ENCODE data around the gene STXBP1.

The STXBP1 gene

DNA sequence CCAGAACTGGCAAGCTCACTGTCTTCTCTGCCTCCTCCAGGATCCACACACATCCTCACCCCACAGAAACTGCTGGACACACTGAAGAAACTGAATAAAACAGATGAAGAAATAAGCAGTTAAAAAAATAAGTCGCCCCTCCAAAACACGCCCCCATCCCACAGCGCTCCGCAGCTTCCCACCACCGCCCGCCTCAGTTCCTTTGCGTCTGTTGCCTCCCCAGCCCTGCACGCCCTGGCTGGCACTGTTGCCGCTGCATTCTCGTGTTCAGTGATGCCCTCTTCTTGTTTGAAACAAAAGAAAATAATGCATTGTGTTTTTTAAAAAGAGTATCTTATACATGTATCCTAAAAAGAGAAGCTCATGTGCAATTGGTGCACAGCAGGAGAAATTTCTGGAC, 78.7 kb downstream of the STXBP1 start:
- Histone ChIP-seq H3K27ac (ENCODE audit: low read length) (no peak overlapping the region), H3K9ac (ENCODE audit: low read length) (no peak overlapping the region), H3K4me3 (ENCODE audit: low read length) (no peak overlapping the region), H3K9me3 (ENCODE audit: control insufficient read depth, low read depth, low read length) (no peaks in the 10 kb centered on the region), H3K36me3 (ENCODE audit: control insufficient read depth, low read depth, low read length) (no peaks in the 10 kb centered on the region), H3K27me3 (ENCODE audit: control insufficient read depth, insufficient read depth, low read length) (no peaks in the 10 kb centered on the region), H3K4me1 (ENCODE audit: control insufficient read depth, low read depth, low read length) (no peaks in the 10 kb centered on the region)

DNA sequence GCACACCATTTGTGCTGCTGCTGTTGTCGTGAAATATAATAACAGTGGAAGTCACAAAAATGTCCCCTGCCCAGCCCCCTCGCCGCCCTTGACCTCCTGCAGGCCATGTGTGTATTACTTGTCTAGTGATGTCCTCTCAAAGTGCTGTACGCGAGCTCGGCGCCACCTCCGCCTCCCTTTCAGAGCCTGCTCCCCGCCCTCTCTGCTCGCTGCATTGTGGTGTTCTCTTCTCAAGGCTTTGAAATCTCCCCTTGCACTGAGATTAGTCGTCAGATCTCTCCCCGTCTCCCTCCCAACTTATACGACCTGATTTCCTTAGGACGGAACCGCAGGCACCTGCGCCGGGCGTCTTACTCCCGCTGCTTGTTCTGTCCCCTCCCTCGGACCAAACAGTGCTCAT, 80.0 kb downstream of the STXBP1 start:
- no peak overlapping the region for H3K4me3 ChIP-seq (ENCODE audit: low read length)
- H3K36me3 ChIP-seq (ENCODE audit: control insufficient read depth, low read depth, low read length), result no peaks in the 10 kb centered on the region
- no peaks in the 10 kb centered on the region for H3K9me3 ChIP-seq (ENCODE audit: control insufficient read depth, low read depth, low read length)

DNA sequence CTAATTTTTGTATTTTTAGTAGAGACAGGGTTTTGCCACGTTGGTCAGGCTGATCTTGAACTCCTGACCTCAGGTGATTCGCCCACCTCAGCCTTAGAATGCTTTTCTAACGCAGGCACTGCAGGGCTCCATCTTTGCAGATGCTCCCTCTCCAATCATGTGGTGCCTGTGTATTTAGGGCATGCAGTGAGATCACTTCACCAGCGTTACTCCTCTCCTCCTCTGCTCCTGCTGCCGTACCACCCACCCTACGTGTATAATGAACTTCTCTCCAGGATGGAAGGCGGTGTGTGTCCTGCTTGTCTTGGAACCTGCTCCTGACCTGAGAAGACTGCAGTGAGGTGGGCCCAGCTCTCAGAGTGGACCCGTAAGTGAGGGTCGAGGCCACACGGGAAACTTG, 81.1 kb downstream of the STXBP1 start:
- Histone ChIP-seq H3K4me1 (ENCODE audit: control insufficient read depth, low read depth, low read length) (no peaks in the 10 kb centered on the region), H3K27ac (ENCODE audit: low read length) (no peak overlapping the region), H3K9ac (ENCODE audit: low read length) (no peak overlapping the region), H3K36me3 (ENCODE audit: control insufficient read depth, low read depth, low read length) (no peaks in the 10 kb centered on the region), H3K9me3 (ENCODE audit: control insufficient read depth, low read depth, low read length) (no peaks in the 10 kb centered on the region), H3K27me3 (ENCODE audit: control insufficient read depth, insufficient read depth, low read length) (no peaks in the 10 kb centered on the region), H3K4me3 (ENCODE audit: low read length) (no peak overlapping the region)

More for the DNA sequence above, 80.0 kb downstream of the STXBP1 start:
- no peaks in the 10 kb centered on the region for H3K4me1 ChIP-seq (ENCODE audit: control insufficient read depth, low read depth, low read length)
- H3K27ac ChIP-seq (ENCODE audit: low read length), result no peak overlapping the region
- no peaks in the 10 kb centered on the region for H3K27me3 ChIP-seq (ENCODE audit: control insufficient read depth, insufficient read depth, low read length)
- H3K9ac ChIP-seq (ENCODE audit: low read length), result no peak overlapping the region

GRCh38 chr9:127693697-127694096, 81.6 kb downstream of the STXBP1 start:
- H3K4me1 ChIP-seq (ENCODE audit: control insufficient read depth, low read depth, low read length), result no peaks in the 10 kb centered on the region
- no peaks in the 10 kb centered on the region for H3K36me3 ChIP-seq (ENCODE audit: control insufficient read depth, low read depth, low read length)
- no peak overlapping the region for H3K27ac ChIP-seq (ENCODE audit: low read length)
- H3K4me3 ChIP-seq (ENCODE audit: low read length), result no peak overlapping the region
- no peak overlapping the region for H3K9ac ChIP-seq (ENCODE audit: low read length)
- H3K9me3 ChIP-seq (ENCODE audit: control insufficient read depth, low read depth, low read length), result no peaks in the 10 kb centered on the region
- H3K27me3 ChIP-seq (ENCODE audit: control insufficient read depth, insufficient read depth, low read length), result no peaks in the 10 kb centered on the region

DNA sequence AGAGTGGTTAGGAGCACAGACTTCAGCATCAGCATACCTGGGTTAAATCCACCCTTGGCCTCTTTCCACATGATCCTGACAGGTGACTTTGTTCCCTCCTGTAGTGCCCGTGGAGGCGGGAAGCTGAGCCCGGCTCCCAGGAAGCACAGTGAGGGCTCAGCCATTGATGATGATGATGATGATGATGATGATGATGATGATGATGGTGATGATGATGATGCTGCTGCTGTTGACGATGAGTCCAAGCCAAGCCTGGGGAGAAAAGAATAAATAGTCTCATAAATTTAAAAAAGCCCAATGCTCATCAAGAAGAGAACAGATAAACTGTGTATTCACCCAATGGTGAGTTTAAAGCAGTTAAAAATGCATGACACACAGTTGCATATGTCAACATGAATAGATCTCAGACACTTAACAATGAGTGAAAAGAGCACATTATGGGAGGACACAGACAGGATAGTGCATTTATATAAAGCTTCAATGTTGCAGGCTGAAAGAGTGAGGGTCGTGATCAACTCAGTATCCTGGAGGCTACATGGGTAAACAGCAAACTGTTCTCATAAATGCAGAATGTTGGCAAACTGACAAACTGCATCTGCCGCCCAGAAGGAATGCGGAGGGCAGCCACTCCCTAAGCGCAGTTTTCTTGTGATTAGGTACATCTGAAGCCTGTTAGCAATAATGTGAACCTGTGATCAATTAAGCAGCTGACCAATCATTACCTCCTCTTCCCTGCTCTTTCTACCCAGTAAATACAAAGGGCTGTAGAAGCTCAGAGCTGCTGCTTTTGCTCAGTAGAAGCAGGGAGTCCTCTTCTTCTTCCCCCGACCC, 83.0 kb downstream of the STXBP1 start:
- Histone ChIP-seq H3K27ac (ENCODE audit: low read length) (no peak overlapping the region), H3K4me3 (ENCODE audit: low read length) (no peak overlapping the region)

DNA sequence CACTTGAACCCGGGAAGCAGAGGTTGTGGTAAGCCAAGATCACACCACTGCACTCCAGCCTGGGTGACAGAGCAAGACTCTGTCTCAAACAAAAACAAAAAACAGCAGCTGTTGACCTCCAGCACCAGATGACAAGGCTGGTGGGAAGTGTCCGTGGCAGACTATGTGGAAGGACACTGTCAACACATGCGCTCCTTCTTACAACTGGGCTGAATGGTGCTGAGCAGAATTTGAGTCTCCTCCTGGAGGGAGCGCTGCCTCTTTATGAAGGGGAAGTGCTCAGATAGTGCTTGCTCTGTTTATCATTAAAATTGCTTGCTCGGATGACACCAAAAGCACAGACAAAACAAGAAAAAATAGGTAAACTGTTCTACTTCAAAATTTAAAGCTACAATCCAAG, 85.5 kb downstream of the STXBP1 start:
- H3K36me3 ChIP-seq (ENCODE audit: control insufficient read depth, low read depth, low read length), result no peaks in the 10 kb centered on the region
- no peak overlapping the region for H3K4me3 ChIP-seq (ENCODE audit: low read length)
- H3K9ac ChIP-seq (ENCODE audit: low read length), result no peak overlapping the region
- H3K9me3 ChIP-seq (ENCODE audit: control insufficient read depth, low read depth, low read length), result no peaks in the 10 kb centered on the region
- H3K4me1 ChIP-seq (ENCODE audit: control insufficient read depth, low read depth, low read length), result no peaks in the 10 kb centered on the region
- no peaks in the 10 kb centered on the region for H3K27me3 ChIP-seq (ENCODE audit: control insufficient read depth, insufficient read depth, low read length)
- no peak overlapping the region for H3K27ac ChIP-seq (ENCODE audit: low read length)

More for the DNA sequence above, 83.0 kb downstream of the STXBP1 start:
- Histone ChIP-seq H3K9me3 (ENCODE audit: control insufficient read depth, low read depth, low read length) (no peaks in the 10 kb centered on the region), H3K9ac (ENCODE audit: low read length) (no peak overlapping the region), H3K36me3 (ENCODE audit: control insufficient read depth, low read depth, low read length) (no peaks in the 10 kb centered on the region), H3K4me1 (ENCODE audit: control insufficient read depth, low read depth, low read length) (no peaks in the 10 kb centered on the region), H3K27me3 (ENCODE audit: control insufficient read depth, insufficient read depth, low read length) (no peaks in the 10 kb centered on the region)

- H3K4me3 ChIP-seq (ENCODE audit: low read length), result no peak overlapping the region
- H3K9ac ChIP-seq (ENCODE audit: low read length), result no peak overlapping the region
- no peaks in the 10 kb centered on the region for H3K36me3 ChIP-seq (ENCODE audit: control insufficient read depth, low read depth, low read length)
- no peaks in the 10 kb centered on the region for H3K9me3 ChIP-seq (ENCODE audit: control insufficient read depth, low read depth, low read length)
- H3K4me1 ChIP-seq (ENCODE audit: control insufficient read depth, low read depth, low read length), result no peaks in the 10 kb centered on the region
- no peak overlapping the region for H3K27ac ChIP-seq (ENCODE audit: low read length)
- H3K27me3 ChIP-seq (ENCODE audit: control insufficient read depth, insufficient read depth, low read length), result no peaks in the 10 kb centered on the region
Measured at GRCh38 chr9:127698386-127698785, 86.3 kb downstream of the STXBP1 start.

DNA sequence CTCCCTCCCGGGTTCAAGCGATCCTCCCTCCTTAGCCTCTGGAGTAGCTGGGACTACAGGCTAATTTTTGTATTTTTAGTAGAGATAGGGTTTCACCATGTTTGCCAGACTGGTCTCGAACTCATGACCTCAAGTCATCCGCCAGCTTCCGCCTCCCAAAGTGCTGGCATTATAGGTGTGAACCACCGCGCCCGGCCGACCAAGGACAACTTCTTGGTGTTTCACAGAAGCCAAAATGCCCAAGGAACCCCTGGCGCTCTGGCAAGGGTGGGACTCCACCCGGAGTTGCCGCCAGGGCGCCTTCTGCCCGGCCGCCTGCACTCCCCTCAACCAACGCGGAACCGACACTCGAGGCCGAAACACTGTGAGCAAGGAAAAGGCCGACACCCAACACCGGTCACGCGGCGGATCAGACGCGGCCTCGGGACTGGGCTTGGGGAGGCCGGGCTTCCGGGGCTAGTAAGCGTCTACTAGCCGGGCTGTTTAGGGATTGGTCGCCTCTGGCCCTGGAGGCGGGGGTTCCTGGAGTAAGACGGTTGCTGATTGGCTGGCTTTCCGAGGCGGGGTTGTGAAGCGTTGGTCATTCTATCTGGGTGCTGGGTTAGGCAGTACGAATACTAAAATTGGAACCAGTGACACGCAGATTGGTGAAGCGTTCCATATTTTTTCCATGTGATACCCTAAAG, 87.1 kb downstream of the STXBP1 start:
- Histone ChIP-seq H3K9ac (ENCODE audit: low read length) (peak overlapping the region; percentile 16), H3K9me3 (ENCODE audit: control insufficient read depth, low read depth, low read length) (no peaks in the 10 kb centered on the region), H3K4me1 (ENCODE audit: control insufficient read depth, low read depth, low read length) (no peaks in the 10 kb centered on the region)

DNA sequence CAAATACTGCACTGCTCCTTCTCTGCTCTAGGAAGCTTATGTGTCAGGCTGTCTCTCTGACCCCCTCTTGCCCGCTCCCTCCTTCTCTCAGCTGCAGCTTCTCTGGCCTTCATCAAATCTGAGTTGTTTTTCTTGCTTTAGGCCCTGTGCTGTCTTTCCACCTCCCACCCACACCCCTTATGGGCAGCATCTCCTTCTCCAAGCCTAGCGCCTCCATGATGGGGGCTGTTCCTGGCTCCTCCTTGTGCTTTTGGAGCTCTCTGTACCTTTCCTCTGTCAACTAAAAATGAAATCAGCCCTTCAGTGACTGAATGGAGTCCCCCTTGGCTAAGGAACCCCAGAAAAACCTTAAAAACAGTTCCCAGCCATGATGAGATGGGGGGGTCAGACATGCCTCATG, 88.1 kb downstream of the STXBP1 start:
- Histone ChIP-seq H3K4me3 (ENCODE audit: low read length) (no peak overlapping the region), H3K36me3 (ENCODE audit: control insufficient read depth, low read depth, low read length) (no peaks in the 10 kb centered on the region), H3K9ac (ENCODE audit: low read length) (no peak overlapping the region), H3K27ac (ENCODE audit: low read length) (no peak overlapping the region), H3K27me3 (ENCODE audit: control insufficient read depth, insufficient read depth, low read length) (no peaks in the 10 kb centered on the region), H3K4me1 (ENCODE audit: control insufficient read depth, low read depth, low read length) (no peaks in the 10 kb centered on the region), H3K9me3 (ENCODE audit: control insufficient read depth, low read depth, low read length) (no peaks in the 10 kb centered on the region)

More for the DNA sequence above, 87.1 kb downstream of the STXBP1 start:
- Histone ChIP-seq H3K4me3 (ENCODE audit: low read length) (peak overlapping the region; percentile 52), H3K27ac (ENCODE audit: low read length) (no peak overlapping the region), H3K36me3 (ENCODE audit: control insufficient read depth, low read depth, low read length) (no peaks in the 10 kb centered on the region), H3K27me3 (ENCODE audit: control insufficient read depth, insufficient read depth, low read length) (no peaks in the 10 kb centered on the region)

- H3K9me3 ChIP-seq (ENCODE audit: control insufficient read depth, low read depth, low read length), result no peaks in the 10 kb centered on the region
- H3K36me3 ChIP-seq (ENCODE audit: control insufficient read depth, low read depth, low read length), result no peaks in the 10 kb centered on the region
- H3K9ac ChIP-seq (ENCODE audit: low read length), result no peak overlapping the region
- H3K27ac ChIP-seq (ENCODE audit: low read length), result no peak overlapping the region
- H3K4me1 ChIP-seq (ENCODE audit: control insufficient read depth, low read depth, low read length), result no peaks in the 10 kb centered on the region
- H3K27me3 ChIP-seq (ENCODE audit: control insufficient read depth, insufficient read depth, low read length), result no peaks in the 10 kb centered on the region
- no peak overlapping the region for H3K4me3 ChIP-seq (ENCODE audit: low read length)
Measured at GRCh38 chr9:127700594-127701255, 88.6 kb downstream of the STXBP1 start.

- H3K4me3 ChIP-seq (ENCODE audit: low read length), result no peak overlapping the region
- H3K36me3 ChIP-seq (ENCODE audit: control insufficient read depth, low read depth, low read length), result no peaks in the 10 kb centered on the region
- H3K9ac ChIP-seq (ENCODE audit: low read length), result no peak overlapping the region
- no peaks in the 10 kb centered on the region for H3K4me1 ChIP-seq (ENCODE audit: control insufficient read depth, low read depth, low read length)
- H3K9me3 ChIP-seq (ENCODE audit: control insufficient read depth, low read depth, low read length), result no peaks in the 10 kb centered on the region
- no peak overlapping the region for H3K27ac ChIP-seq (ENCODE audit: low read length)
- no peaks in the 10 kb centered on the region for H3K27me3 ChIP-seq (ENCODE audit: control insufficient read depth, insufficient read depth, low read length)
Measured at GRCh38 chr9:127703289-127703946, 91.3 kb downstream of the STXBP1 start.

Data from iPS-18a (cell line).